HG03025 (cell line): ENCODE data around the gene TMEM150A.
"Not testable (repeated sequence)": the region's sequence is repeated elsewhere in the genome, so short reads cannot be mapped to it uniquely, and the experiment has no call there.

Experiments used
- ATAC-seq: cut with Tn5 transposase; IDR thresholded peaks from one replicate; pipeline ENCODE4 v1.9.1; 2021; ENCODE audit warnings: mild to moderate bottlenecking, moderate library complexity; ENCODE audit not compliant: unreplicated experiment, low FRiP score

Gene TMEM150A

DNA sequence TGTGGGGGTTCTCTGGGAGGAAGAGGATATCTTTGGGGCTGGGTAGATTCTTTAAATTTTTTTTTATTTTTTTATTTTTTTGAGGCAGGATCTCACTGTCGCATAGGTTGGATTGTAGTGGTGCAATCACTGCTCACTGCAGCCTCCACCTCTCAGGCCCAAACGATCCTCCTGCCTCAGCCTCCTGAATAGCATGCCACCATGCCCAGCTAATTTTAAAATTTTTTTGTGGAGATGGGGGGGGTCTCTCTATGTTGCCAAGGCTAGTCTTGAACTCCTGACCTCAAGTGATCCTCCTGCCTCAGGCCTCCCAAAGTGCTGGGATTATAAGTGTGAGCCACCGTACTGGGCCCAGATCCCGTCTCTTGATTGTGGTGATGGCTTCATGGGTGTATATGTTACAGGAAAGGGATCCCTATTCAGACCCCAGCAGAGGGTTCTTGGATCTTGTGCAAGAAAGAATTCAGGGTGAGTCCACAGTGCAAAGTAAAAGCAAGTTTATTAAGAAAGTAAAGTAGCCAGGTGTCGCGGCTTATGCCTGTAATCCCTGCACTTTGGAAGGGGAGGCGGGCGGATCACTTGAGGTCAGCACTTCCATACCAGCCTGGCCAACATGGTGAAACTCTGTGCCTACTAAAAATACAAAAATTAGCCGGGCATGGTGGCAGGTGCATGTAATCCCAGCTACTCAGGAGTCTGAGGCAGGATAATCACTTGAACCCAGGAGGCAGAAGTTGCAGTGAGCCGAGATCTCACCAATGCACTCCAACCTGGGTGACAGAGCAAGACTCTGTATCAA lies 11.4 kb upstream of the TMEM150A start:
- no peak for ATAC-seq

DNA sequence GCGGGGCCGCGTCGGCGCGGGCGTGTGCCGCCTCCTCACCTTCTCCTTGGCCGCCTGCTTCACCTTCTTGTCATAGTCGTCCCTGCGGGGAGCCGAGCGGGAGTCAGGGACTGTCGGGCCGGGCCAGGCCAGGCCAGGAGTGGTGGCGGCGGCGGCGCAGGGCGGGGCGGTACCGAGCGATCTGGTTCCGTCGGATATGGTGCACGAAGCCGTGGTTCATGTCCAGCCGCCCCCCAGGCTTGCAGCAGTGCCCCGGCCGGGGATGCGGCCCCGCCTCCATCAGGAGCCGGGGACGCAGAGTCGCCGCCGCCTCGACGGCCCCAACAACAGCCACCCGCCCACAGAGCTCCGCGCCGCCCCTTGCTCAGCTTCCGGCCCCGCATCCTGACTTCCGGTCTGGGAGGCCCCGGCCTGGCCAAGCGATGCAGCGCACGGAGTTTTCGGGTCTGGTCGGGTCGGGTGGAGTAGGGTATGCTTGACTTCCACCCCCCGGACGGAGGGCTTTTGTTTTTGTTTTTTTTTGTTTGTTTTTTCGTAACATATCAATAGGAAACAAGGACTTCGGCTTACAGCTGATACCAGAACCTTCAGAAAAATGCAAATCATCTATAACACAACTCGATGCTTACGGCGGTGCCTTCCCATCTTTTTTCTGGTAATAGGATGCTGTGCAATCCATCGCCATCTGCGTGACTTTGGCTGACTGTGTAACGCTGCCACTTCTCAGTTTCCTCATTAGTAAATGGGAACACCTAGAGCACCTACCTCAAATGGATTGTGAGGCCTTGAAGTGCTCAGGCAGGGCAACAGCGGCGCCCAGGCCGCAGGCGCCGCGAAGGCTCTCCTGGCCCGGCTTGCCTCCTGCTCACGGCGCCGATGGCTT lies 9.4 kb upstream of the TMEM150A start, which contains the start of gene C2orf68:
Gene C2orf68 (minus strand): TSS at position 362 of the 883 bp plus-strand sequence. CDS start 82 bp downstream, at position 280.
- ATAC-seq, result peak; percentile 69

GRCh38 chr2:85611217-85611704 lies 8.8 kb upstream of the TMEM150A start:
- peak; percentile 23 for ATAC-seq

DNA sequence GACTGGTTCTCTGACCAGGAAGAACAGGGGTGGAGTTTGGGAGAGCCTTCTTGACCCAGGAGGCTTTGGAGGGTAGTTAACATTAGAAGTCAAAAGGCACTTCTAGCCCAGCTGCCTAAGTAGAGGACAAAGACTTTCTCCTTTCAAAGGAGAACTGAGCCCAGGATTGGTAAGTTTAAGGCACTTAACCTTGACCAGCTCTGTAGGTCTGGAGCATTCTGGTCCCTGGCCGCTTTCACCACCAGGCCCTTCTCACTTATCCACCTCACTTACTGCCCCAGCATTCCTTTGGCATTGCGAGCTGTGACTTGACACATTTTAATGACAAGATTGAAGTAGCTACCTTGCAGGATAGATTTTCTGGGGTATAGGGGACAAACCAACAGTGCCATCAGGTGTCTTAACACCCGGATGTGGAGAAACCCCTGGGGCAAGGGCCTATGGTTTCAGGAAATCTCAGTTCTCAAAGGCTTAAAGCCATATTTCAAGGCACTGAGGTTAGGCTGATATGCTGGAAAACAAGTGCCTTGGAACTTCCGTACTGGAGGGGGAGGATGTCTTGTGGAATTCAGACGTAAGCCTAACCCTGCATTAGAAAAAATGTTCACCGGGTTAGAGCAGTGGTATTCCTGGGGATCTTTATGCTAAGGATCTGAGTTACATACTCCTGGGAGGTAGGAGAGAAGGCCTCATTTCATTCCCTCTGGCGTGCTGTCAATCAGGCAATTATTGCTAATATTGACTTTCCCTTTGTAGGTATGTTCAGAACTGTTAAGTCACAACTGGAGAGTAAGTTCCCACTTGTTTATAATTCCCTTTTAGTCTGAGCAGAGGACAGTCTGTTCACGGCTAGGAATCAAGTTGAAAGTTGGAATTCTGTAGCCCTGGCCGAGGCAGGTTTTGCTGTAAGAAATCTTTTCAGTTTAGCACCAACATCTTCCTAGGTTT lies 5.0 kb upstream of the TMEM150A start:
- ATAC-seq, result no peak

DNA sequence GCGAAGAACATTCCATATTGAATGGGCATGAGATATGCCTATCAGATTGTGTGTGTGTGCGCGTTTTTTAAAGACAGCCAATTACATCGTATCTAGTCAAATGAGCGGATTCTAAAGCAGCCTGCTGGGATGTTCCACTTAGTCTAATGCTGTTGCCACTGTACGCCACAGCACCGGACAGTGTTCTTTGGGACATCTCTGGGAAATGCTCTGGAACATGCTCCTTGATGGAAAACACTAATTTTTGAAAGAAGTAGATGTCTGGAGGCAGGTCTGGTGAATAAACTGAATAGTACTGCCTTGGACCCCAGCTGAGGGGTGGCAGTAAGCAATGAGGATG lies 3.6 kb upstream of the TMEM150A start:
- ATAC-seq, result no peak

- no peak for ATAC-seq
These were observed 3.1 kb upstream of the TMEM150A start for GRCh38 chr2:85605406-85606115.

DNA sequence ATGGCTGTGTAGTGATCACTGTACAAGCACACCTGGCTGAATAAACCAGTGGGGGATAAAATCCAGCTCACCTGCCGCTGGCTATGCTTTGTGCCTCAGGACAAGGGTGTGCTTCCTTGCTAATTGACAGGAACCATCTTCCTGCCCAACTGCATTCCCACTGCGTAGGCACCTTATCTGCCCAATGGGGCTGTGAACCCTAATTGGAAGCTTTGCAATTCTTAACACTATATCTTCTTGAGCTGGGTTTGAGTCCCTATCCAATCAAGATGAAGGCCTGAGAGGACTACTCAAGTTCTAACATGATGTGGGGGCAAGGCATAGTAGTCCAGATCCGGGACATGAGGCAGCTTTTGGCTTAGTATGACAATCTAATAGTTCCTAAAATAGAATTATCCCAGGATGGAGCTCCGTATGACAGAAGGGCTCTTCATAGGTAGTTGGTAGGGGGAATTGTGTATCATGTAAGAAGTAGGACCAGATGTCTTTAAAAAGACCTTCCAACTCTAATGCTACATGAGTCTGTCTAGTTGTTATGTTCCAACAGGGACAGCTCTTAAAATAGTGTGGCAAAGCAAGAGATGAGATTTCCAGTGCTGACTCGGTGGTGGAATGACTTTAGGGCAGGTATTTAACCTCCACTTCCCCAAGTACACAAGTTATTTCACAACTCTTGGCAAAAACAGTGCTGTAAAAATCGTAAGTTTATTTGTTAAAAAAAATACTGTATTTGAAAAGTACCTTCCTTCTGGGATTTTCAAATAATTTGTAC lies 2.3 kb upstream of the TMEM150A start:
- no peak for ATAC-seq

DNA sequence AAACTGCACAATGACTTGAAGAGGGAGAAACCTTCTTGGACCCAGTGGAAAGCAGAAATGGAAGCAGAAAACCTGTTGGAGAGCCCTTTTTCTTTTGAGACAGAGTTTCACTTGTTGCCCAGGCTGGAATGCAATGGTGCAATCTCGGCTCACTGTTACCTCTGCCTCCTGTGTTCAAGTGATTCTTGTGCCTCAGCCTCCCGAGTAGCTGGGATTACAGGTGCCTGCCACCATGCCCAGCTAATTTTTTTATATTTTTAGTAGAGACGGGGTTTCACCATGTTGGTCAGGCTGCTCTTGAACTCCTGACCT lies 1.6 kb upstream of the TMEM150A start:
- ATAC-seq, result not testable (repeated sequence)

DNA sequence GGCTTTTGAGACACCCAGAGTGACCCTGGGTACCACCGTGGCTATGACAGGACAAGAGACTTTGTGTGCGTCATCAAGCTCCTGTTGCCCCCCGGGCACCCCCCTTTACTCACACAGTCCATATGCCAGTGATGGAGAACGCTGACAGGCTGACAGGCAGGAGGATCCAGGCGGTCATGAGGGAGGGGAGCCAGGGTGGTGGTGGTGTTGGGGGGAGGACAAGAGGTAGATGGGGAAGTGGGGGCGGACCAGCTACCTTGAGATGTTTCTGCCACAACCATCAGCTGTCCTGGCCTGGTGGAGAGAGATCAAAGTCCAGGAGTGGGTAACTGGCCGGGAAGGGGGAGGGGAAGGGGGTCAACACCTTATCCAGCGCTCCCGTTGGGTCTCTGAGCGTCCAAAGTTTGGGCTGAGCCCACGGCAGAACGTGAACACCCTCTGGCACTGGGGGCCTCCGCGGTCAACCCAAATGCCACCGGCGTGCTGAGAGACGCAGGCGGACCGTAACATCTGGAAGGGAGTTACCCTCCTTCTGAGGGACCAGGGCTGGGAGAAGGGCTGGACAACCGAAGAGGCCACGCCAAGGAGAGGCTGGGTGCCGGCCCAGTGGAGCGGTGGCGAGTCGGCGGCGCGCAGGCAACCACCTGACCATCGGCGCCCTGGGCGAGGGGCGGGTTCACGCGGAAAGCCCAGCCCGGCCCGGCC lies 575 bp downstream of the TMEM150A start:
- peak; percentile 41 for ATAC-seq

- ATAC-seq, result no peak
These were observed 1.3 kb downstream of the TMEM150A start for GRCh38 chr2:85600951-85601770.

DNA sequence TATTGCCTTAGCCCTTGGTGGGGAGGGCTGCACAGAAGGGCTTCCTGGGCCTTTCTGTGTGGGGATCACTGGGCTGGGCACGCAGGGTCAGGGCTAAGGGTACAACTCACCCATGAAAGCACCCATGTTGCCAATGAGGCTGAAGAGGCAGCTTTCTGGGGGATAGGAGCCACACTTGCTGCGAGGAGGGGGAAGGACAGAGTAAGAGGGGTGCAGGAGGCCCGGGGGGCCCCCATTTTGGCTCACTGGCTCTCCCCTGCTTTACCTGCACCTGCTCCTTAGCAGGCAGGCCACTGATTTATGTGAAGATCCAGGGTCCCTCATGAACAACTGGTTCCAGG lies 2.3 kb downstream of the TMEM150A start:
- no peak for ATAC-seq

DNA sequence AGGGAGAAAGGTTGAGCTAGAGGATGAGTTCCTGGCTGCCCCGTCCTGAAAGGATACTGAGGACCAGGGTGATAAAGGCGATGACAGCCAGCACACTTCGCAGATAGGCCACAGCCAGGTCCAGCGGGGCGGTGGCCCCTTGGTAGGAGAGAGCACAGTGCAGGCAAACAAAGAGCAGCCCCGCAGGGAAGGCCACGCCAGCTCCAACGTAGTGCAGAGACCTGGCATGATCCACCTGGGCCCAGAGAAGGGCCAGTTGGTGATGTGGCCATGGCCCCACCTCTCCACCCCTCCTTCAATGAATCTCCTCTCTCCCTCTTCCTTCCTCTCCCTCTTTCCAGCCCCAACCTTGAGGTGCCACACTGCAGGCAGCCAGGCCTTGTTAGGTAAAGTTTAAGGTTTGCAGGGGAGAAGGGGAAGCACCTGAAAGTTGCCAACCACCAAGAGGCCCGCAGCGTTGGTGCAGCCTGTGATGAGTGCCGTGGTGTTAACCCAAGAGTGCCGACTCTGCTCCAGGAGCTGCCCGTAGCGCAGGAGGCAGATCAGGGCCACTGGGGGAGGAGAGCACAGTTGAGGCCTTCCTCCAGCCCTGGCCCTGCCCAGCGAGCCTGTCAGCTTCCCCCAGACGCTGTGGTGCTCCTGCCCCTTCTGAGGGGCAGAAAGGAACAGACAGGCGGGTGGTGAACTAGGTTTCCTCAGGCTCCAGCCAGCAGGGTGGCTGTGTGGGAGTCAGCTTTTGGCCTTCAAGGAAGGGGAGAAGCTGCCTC lies 2.8 kb downstream of the TMEM150A start:
- ATAC-seq, result no peak

DNA sequence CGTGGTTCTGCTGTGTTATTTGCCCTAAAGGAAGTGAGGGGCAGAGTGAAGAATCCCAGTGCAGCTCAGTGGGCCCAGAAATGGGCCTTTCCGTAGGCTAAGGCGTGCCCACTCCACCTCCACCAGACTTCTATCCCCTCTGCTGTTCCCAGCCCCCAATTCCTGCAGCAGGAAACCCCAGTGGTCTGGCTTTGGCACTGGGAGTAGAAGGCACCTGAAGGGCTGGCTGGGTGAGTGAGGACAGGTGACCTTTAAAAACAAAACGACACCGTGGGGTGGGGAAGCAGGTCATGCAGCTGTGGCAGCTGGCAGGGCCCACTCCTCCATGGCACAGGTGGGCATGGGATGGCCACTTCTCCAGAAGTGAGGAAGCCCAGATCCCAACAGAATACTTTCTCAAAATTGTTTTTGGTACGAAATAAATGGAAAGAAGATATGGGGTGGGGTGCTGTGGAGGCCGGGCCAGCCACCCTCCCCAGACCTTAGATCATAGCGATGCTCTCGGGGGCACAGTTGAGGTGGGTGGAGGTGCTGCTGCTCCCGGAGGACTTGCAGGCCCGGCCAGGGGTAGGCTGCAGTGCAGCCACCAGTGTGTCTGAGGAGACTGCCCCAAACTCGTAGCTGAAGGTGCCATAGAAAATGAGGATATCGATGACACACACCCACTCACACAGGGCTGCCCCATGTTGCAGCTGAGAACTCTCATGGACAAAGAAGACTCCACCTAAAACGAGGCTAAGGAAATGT lies 3.7 kb downstream of the TMEM150A start:
- no peak for ATAC-seq

- ATAC-seq, result no peak
These were observed 5.3 kb downstream of the TMEM150A start for GRCh38 chr2:85597241-85597640.

DNA sequence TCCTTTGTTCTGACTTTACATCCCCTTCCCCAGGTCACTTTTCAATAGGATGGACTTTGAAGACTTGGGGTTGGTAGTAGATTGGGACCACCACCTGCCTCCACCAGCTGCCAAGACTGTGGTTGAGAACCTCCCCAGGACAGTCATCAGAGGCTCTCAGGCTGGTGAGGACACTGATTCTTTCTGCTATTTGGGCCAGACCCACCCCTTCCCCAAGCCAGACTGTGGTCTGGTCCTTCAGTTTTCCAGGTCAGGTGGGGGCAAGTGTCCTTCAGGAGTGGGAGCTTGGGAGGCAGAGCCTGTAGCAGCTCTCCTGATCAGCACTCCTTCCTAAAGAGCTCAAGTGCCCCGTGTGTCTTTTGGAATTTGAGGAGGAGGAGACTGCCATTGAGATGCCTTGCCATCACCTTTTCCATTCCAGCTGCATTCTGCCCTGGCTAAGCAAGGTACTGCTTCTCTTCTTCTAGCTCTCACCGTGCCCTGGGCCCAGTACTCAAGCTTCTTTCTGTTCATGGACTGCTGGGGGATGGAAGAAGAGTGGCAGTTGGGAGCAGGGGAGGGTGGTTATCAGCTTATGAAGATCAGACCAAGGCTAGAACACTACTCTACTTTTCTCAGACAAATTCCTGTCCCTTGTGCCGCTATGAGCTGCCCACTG lies 5.9 kb downstream of the TMEM150A start:
- no peak for ATAC-seq

GRCh38 chr2:85596026-85596333 lies 6.5 kb downstream of the TMEM150A start:
- ATAC-seq, result no peak
